GM23338 (cell line): Measurements from ENCODE around the gene PTPRE. TPM values are rescaled to one million over a fixed set of nuclear protein-coding genes. Genes with fewer than 3 reads are reported as not detected.

Source experiments
- ATAC-seq: fragments of 200-7000 bp; cut with Tn5 transposase; 3 replicates; pipeline ENCODE4 v1.9.1; 2020
- DNase-seq: peaks from one replicate; pipeline ENCODE4 v3.0.0-alpha.2; 2015; ENCODE audit warnings: low spot score
- H2AFZ ChIP-seq: fragments of 200-600 bp; sonication (generic); 2 replicates; pipeline ENCODE4 v1.8.0; 2016; ENCODE audit warnings: antibody characterized with exemption, mild to moderate bottlenecking, moderate library complexity
- H3F3A ChIP-seq: fragments of 200-600 bp; sonication (generic); replicated peaks from 2 replicates; pipeline ENCODE4 v1.8.0; 2017; ENCODE audit warnings: antibody characterized with exemption, mixed run types, low read depth
- H3K27ac ChIP-seq: fragments of 200-600 bp; sonication (generic); 2 replicates; pipeline ENCODE4 v1.6.1; 2016; ENCODE audit warnings: low read depth
- H3K27me3 ChIP-seq: fragments of 200-600 bp; sonication (generic); 2 replicates; pipeline ENCODE4 v1.8.0; 2016; ENCODE audit warnings: mild to moderate bottlenecking, mixed run types, moderate library complexity; ENCODE audit not compliant: insufficient read depth
- H3K36me3 ChIP-seq: fragments of 200-600 bp; sonication (generic); 2 replicates; pipeline ENCODE4 v1.8.0; 2016; ENCODE audit warnings: mild to moderate bottlenecking; ENCODE audit not compliant: insufficient read depth
- H3K4me1 ChIP-seq: fragments of 200-600 bp; sonication (generic); 2 replicates; pipeline ENCODE4 v1.8.0; 2016; ENCODE audit warnings: mild to moderate bottlenecking, moderate library complexity; ENCODE audit not compliant: insufficient read depth
- H3K4me2 ChIP-seq: fragments of 200-600 bp; sonication (generic); 2 replicates; pipeline ENCODE4 v1.7.1; 2017; ENCODE audit warnings: mixed run types
- H3K4me3 ChIP-seq: fragments of 200-600 bp; sonication (generic); 2 replicates; pipeline ENCODE4 v1.6.1; 2016; ENCODE audit warnings: mixed run types
- H3K79me2 ChIP-seq: fragments of 200-600 bp; sonication (generic); replicated peaks from 2 replicates; pipeline ENCODE4 v1.8.0; 2017; ENCODE audit warnings: mild to moderate bottlenecking; ENCODE audit not compliant: insufficient read depth
- H3K9me2 ChIP-seq: fragments of 200-600 bp; sonication (generic); 2 replicates; pipeline ENCODE4 v1.8.0; 2017; ENCODE audit not compliant: insufficient read depth
- H4K20me1 ChIP-seq: fragments of 200-600 bp; sonication (generic); replicated peaks from 2 replicates; pipeline ENCODE4 v1.8.0; 2017; ENCODE audit warnings: mild to moderate bottlenecking; ENCODE audit not compliant: insufficient read depth
- H3K27ac Mint-ChIP-seq: 2 replicates; pipeline ENCODE4 v1.8.0; 2020; ENCODE audit warnings: inconsistent platforms, mild to moderate bottlenecking, moderate library complexity, mixed read lengths
- H3K27me3 Mint-ChIP-seq: 3 replicates; pipeline ENCODE4 v1.8.0; 2022; ENCODE audit warnings: low read depth, mild to moderate bottlenecking, moderate library complexity, mixed read lengths, inconsistent platforms; ENCODE audit not compliant: insufficient read depth, poor library complexity
- H3K36me3 Mint-ChIP-seq: 3 replicates; pipeline ENCODE4 v1.8.0; 2021; ENCODE audit warnings: low read depth, mild to moderate bottlenecking, inconsistent platforms, moderate library complexity, mixed read lengths
- H3K4me1 Mint-ChIP-seq: 3 replicates; pipeline ENCODE4 v1.8.0; 2020; ENCODE audit warnings: mild to moderate bottlenecking, inconsistent platforms, mixed read lengths
- H3K4me3 Mint-ChIP-seq: 3 replicates; pipeline ENCODE4 v1.8.0; 2021; ENCODE audit warnings: moderate library complexity, mild to moderate bottlenecking, inconsistent platforms, mixed read lengths
- H3K9me3 Mint-ChIP-seq: 3 replicates; pipeline ENCODE4 v1.8.0; 2020; ENCODE audit warnings: moderate library complexity, mild to moderate bottlenecking, inconsistent platforms, mixed read lengths
- CREB1 ChIP-seq: fragments of 250-450 bp; sonication (Bioruptor Pico); IDR thresholded peaks from 2 replicates; pipeline ENCODE4 v1.5.0; 2020; ENCODE audit warnings: low read depth, mild to moderate bottlenecking, moderate library complexity
- CTCF ChIP-seq, 2 experiments: fragments of 200-600 bp in 1 of 2; sonication (generic) in 1 of 2; conservative IDR thresholded peaks; 2 replicates each; pipeline versions ENCODE4 v1.5.1 to v1.6.1; 2016 to 2017; ENCODE audit warnings: antibody characterized with exemption in 2 of 2, low read depth in 2 of 2, mild to moderate bottlenecking in 2 of 2, moderate library complexity in 1 of 2
- ETS1 ChIP-seq: IDR thresholded peaks from 2 replicates; pipeline ENCODE4 v1.6.1; 2016; ENCODE audit warnings: antibody characterized with exemption
- EZH2 ChIP-seq: fragments of 200-600 bp; sonication (generic); IDR thresholded peaks from one replicate; pipeline ENCODE4 v1.8.0; 2017; ENCODE audit warnings: antibody characterized with exemption, mild to moderate bottlenecking, low read depth; ENCODE audit not compliant: unreplicated experiment
- EZH2phosphoT487 ChIP-seq: fragments of 200-600 bp; sonication (generic); IDR thresholded peaks from one replicate; pipeline ENCODE4 v1.8.1; 2018; ENCODE audit warnings: antibody characterized with exemption; ENCODE audit not compliant: unreplicated experiment
- JUNB ChIP-seq: IDR thresholded peaks from one replicate; pipeline ENCODE4 v1.6.1; 2016; ENCODE audit warnings: antibody characterized with exemption; ENCODE audit not compliant: unreplicated experiment
- NANOG ChIP-seq: IDR thresholded peaks from 2 replicates; pipeline ENCODE4 v1.6.1; 2016; ENCODE audit warnings: antibody characterized with exemption, borderline replicate concordance
- POLR2AphosphoS5 ChIP-seq: IDR thresholded peaks from 2 replicates; pipeline ENCODE4 v1.6.1; 2016; ENCODE audit warnings: antibody characterized with exemption, low read depth
- REST ChIP-seq: IDR thresholded peaks from one replicate; pipeline ENCODE4 v1.6.1; 2018; ENCODE audit warnings: antibody characterized with exemption; ENCODE audit not compliant: unreplicated experiment
- STAT1 ChIP-seq: IDR thresholded peaks from one replicate; pipeline ENCODE4 v1.6.1; 2016; ENCODE audit warnings: antibody characterized with exemption; ENCODE audit not compliant: unreplicated experiment
- ZNF114 ChIP-seq: fragments of 250-450 bp; sonication (Bioruptor Pico); IDR thresholded peaks from 2 replicates; pipeline ENCODE4 v1.5.0; 2020; ENCODE audit warnings: mild to moderate bottlenecking, moderate library complexity
- ZNF331 ChIP-seq: fragments of 250-450 bp; sonication (Bioruptor Pico); IDR thresholded peaks from 2 replicates; pipeline ENCODE4 v1.5.0; 2020; ENCODE audit warnings: low read depth, mild to moderate bottlenecking, moderate library complexity
- ZNF462 ChIP-seq: fragments of 250-450 bp; sonication (Bioruptor Pico); IDR thresholded peaks from 2 replicates; pipeline ENCODE4 v1.5.0; 2020; ENCODE audit warnings: mild to moderate bottlenecking, moderate library complexity
- polyA plus RNA-seq: library from polyadenylated mRNA; unstranded; fragments of >200 nt; fragmentation: Nextera tagmentation; extraction: Ambion mirVana; gene quantifications from 2 replicates; pipeline ENCODE4 v1.2.1, GENCODE V29; 2016
- total RNA-seq: library from RNA; depleted of rRNA; stranded (reverse); fragments of >200 nt; shearing (Covaris generic); gene quantifications from 2 replicates; pipeline ENCODE4 v1.2.3, GENCODE V29; 2014

The PTPRE gene
- total and polyA plus RNA-seq, 2 experiments from 2014 or later, result 0.34 to 0.42 TPM

GRCh38 chr10:128032466-128032865 lies 125.6 kb downstream of the PTPRE start:
- no peak overlapping the region for H2AFZ ChIP-seq
- H3K79me2 ChIP-seq, result no peaks in the 10 kb centered on the region
- H3K4me2 ChIP-seq, result no peak overlapping the region
- H3K36me3 Mint-ChIP-seq, result no peaks in the 10 kb centered on the region
- no peak overlapping the region for H3K4me3 Mint-ChIP-seq
- H3K4me3 ChIP-seq, result no peak overlapping the region
- H3K4me1 ChIP-seq, result no peaks in the 10 kb centered on the region
- no peaks in the 10 kb centered on the region for H3K9me2 ChIP-seq
- H3K27me3 ChIP-seq, result no peaks in the 10 kb centered on the region
- ATAC-seq (no peak), DNase-seq (no peak)
- no peaks in the 10 kb centered on the region for H4K20me1 ChIP-seq
- H3K27ac Mint-ChIP-seq, result no peak overlapping the region
- H3K9me3 Mint-ChIP-seq, result no peaks in the 10 kb centered on the region
- peaks cover 7% of the 10 kb centered on the region for H3K27me3 Mint-ChIP-seq
- TF ChIP-seq ETS1 (no peak), ZNF331 (CRISPR knock-in tag) (no peak), POLR2AphosphoS5 (no peak), REST (no peak), EZH2 (no peak), NANOG (no peak), EZH2phosphoT487 (no peak), CREB1 (no peak), STAT1 (no peak), JUNB (no peak), CTCF (conservative IDR thresholded peaks at IDR 0.05; ENCODE audit: low read depth in 2 of 2) (no peak), ZNF462 (CRISPR knock-in tag) (no peak), ZNF114 (CRISPR knock-in tag) (no peak)
- no peaks in the 10 kb centered on the region for H3K36me3 ChIP-seq
- H3K27ac ChIP-seq, result no peak overlapping the region
- H3K4me1 Mint-ChIP-seq, result peaks cover 2% of the 10 kb centered on the region; the same call in 2 of the 3 replicates
- no peaks in the 10 kb centered on the region for H3F3A ChIP-seq
